ENCODE results near the gene HNRNPH3.
"Not testable (repeated sequence)": the region's sequence is repeated elsewhere in the genome, so short reads cannot be mapped to it uniquely, and the experiment has no call there.

Gene HNRNPH3

DNA sequence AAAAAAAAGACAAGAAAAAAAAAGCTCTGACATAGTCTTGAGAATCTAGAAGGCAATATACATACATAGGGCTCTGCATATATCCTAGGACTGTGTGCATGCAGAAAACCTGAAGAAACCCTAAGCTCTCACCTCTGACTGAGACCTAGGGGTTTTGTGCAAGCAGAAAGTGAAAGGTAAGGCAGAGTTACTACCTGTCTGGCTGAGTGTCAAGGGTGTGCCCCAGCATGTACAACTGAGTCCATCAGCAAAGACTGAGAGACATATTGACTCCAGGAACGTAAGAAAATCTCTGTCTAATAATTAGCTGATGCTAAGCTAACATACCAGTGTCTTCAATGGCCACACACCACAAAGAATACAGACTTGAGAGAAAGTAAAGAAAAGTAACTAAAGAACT, 16.3 kb upstream of the HNRNPH3 start:
- TF ChIP-seq CTCF (IDR thresholded peaks at IDR 0.05; ENCODE audit: control insufficient read depth, extremely low read depth, insufficient read depth), result no peak
- DNase-seq (ENCODE audit: low read depth), result no peak
- no peak overlapping the region for H3K4me3 ChIP-seq (ENCODE audit: low read depth, low read length)

DNA sequence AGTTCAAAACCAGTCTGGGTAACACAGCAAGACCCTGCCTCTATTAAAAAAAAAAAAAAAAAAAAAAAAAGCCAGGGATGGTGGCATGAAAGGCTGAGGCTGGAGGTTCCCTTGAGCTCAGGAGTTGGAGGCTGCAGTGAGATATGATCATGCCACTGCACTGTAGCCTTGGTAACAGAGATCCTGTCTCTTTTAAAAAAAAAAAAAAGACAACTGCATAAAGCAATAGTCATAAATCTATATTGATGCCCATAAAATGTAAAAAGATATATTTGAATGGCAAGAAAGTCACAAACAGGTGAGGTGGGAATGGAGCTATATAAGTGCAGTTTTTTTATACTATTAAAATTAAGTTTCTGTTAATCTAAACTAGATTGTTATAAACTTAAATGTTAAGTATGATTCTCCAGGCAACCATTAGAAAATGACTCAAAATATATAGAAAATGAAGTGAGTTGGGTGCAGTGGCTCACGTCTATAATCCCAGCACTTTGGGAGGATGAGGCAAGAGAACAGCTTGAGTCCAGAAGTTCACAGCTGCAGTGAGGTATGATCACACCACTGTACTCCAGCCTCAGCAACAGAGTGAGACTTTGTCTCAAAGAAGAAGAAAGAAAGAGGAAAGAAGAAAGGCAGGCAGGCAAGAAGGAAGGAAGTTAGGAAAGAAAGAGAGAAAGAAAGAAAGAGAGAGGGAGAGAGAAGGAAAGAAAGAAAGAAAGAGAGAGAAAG, 13.4 kb upstream of the HNRNPH3 start:
- no peak for TF ChIP-seq CTCF (IDR thresholded peaks at IDR 0.05; ENCODE audit: control insufficient read depth, extremely low read depth, insufficient read depth)
- no peak overlapping the region for H3K4me3 ChIP-seq (ENCODE audit: low read depth, low read length)
- DNase-seq (ENCODE audit: low read depth), result no peak

GRCh38 chr10:68324396-68324795, 7.5 kb upstream of the HNRNPH3 start:
- not testable (repeated sequence) for H3K4me3 ChIP-seq (ENCODE audit: low read depth, low read length); DNase-seq (ENCODE audit: low read depth)

DNA sequence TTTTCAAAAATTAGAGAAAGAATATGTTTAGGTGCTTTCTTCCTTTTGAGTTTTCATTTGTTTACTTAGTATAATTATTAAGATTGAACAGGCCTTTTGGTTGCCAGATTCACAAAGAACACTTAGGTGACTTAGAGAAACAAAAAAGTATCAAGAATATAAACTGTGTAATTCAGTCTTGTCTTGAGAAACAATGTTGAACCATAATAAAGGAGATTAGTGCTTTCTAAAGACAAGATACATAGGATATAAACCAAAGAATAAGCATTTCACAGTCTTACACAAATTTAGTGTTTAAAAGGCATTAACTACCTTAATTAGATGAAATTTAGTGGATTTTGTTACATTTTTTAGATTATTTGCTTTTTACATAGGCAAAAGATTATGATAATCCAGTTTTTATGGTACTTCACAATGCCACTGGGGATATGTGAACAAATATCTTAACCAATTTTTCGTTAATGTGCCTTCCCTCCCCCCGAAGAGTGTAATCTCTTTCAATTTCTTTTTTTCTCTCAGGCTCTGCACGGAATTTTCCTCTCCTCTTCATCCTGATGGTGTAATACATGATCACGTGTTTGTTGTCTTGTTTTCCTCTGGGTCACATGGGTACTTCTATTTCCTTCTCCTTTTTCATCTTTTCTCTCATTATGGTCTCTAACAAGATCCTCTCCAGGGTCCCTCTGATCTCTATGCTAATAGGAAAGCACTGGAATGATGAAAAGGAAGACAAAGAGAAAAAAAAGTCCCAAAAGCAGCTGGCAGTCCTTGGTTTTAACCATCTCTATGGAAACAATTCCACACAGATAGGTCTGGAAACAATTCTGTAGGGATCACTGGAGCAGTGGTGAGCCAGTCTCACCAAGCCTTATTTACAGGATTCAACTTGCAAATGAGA, 3.7 kb upstream of the HNRNPH3 start:
- no peak for DNase-seq (ENCODE audit: low read depth)
- peak overlapping the region; percentile 12; the same call in 1 of the 2 replicates for H3K4me3 ChIP-seq (ENCODE audit: low read depth, low read length)
- TF ChIP-seq CTCF (IDR thresholded peaks at IDR 0.05; ENCODE audit: control insufficient read depth, extremely low read depth, insufficient read depth), result no peak

GRCh38 chr10:68329506-68329861, 2.4 kb upstream of the HNRNPH3 start:
- no peak for TF ChIP-seq CTCF (IDR thresholded peaks at IDR 0.05; ENCODE audit: control insufficient read depth, extremely low read depth, insufficient read depth)
- DNase-seq (ENCODE audit: low read depth), result no peak
- H3K4me3 ChIP-seq (ENCODE audit: low read depth, low read length), result no peak overlapping the region

DNA sequence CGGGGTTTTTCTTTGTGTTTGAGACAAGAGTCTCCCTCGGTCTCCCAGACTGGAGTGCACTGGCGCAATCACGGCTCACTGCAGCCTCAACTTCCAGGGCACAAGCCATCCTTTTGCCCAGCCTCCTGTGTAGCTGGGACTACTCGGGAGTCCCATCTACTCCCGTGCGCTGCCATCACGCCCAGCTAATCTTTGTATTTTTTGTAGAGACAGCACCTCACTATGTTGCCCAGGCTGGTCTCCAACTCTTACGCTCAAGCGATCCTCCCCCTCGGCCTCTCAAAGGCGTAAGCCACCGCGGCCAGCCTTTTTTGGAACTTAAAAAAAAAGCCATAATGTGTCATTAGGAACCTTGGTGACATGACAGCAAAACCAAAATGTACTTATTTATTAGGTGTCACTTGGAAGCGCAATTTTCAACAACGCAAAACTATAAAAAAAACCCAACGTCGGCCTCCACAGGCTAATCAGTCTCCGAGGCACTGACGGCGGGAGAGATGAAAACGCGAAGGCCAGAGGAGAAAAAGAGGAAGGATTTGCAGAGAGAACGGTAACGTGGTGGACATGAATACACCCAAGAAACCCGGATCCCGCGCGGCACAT, 911 bp upstream of the HNRNPH3 start:
- no peak for DNase-seq (ENCODE audit: low read depth)
- no peak for TF ChIP-seq CTCF (IDR thresholded peaks at IDR 0.05; ENCODE audit: control insufficient read depth, extremely low read depth, insufficient read depth)
- H3K4me3 ChIP-seq (ENCODE audit: low read depth, low read length), result peak overlapping the region; percentile 95

Measured in LNCaP clone FGC (cell line).